H9 (cell line): Measurements from ENCODE around the gene LIPC. TPM values are rescaled to one million over a fixed set of nuclear protein-coding genes. Genes with fewer than 3 reads are reported as not detected.

Experiments
- DNase-seq: peaks from one replicate; pipeline ENCODE4 v3.0.0-alpha.2; 2017
- H2AFZ ChIP-seq: one replicate; pipeline ENCODE4 v1.6.1; 2013; ENCODE audit warnings: mild to moderate bottlenecking, low read length, control low read depth, moderate library complexity
- H2AK5ac ChIP-seq: 2 replicates; pipeline ENCODE4 v1.6.1; 2013; ENCODE audit warnings: low read length, control low read depth, mixed read lengths; ENCODE audit not compliant: insufficient read length
- H2BK120ac ChIP-seq: one replicate; pipeline ENCODE4 v1.6.1; 2013; ENCODE audit warnings: low read depth, mild to moderate bottlenecking, low read length, control low read depth, inconsistent platforms; ENCODE audit not compliant: poor library complexity, severe bottlenecking
- H2BK12ac ChIP-seq: 2 replicates; pipeline ENCODE4 v1.6.1; 2013; ENCODE audit warnings: low read length, control low read depth, mixed read lengths, low read depth; ENCODE audit not compliant: insufficient read length
- H2BK15ac ChIP-seq: 2 replicates; pipeline ENCODE4 v1.6.1; 2013; ENCODE audit warnings: low read depth, low read length, control low read depth
- H2BK20ac ChIP-seq: one replicate; pipeline ENCODE4 v1.6.1; 2013; ENCODE audit warnings: low read depth, mild to moderate bottlenecking, low read length, control low read depth, inconsistent platforms; ENCODE audit not compliant: poor library complexity, severe bottlenecking
- H2BK5ac ChIP-seq: 2 replicates; pipeline ENCODE4 v1.6.1; 2013; ENCODE audit warnings: low read length, control low read depth, mixed read lengths; ENCODE audit not compliant: insufficient read length
- H3K14ac ChIP-seq: 2 replicates; pipeline ENCODE4 v1.6.1; 2013; ENCODE audit warnings: low read length, control low read depth; ENCODE audit not compliant: insufficient read depth
- H3K18ac ChIP-seq: 2 replicates; pipeline ENCODE4 v1.6.1; 2013; ENCODE audit warnings: low read depth, mild to moderate bottlenecking, mixed read lengths, low read length, control low read depth; ENCODE audit not compliant: insufficient read length
- H3K23ac ChIP-seq: 2 replicates; pipeline ENCODE4 v1.6.1; 2013; ENCODE audit warnings: low read length, control low read depth, mixed read lengths, low read depth; ENCODE audit not compliant: insufficient read length
- H3K23me2 ChIP-seq: 2 replicates; pipeline ENCODE4 v1.6.1; 2013; ENCODE audit warnings: low read depth, mild to moderate bottlenecking, mixed read lengths, low read length, control low read depth; ENCODE audit not compliant: insufficient read length, poor library complexity, severe bottlenecking
- H3K27ac ChIP-seq: 2 replicates; pipeline ENCODE4 v1.5.1; 2013; ENCODE audit warnings: low read length, control low read depth, mixed read lengths, low read depth; ENCODE audit not compliant: insufficient read length
- H3K27me3 ChIP-seq: 2 replicates; pipeline ENCODE4 v1.6.1; 2013; ENCODE audit warnings: low read length, control low read depth, inconsistent platforms; ENCODE audit not compliant: insufficient read depth
- H3K4ac ChIP-seq: 2 replicates; pipeline ENCODE4 v1.6.1; 2013; ENCODE audit warnings: low read depth, mild to moderate bottlenecking, control low read depth, inconsistent platforms, low read length, moderate library complexity
- H3K4me1 ChIP-seq: 2 replicates; pipeline ENCODE4 v1.6.1; 2013; ENCODE audit warnings: low read length, control low read depth, inconsistent platforms; ENCODE audit not compliant: insufficient read depth
- H3K4me2 ChIP-seq: 2 replicates; pipeline ENCODE4 v1.6.1; 2013; ENCODE audit warnings: low read length, control low read depth, mixed read lengths; ENCODE audit not compliant: insufficient read length, insufficient read depth
- H3K56ac ChIP-seq: 2 replicates; pipeline ENCODE4 v1.6.1; 2013; ENCODE audit warnings: low read depth, mild to moderate bottlenecking, mixed read lengths, low read length, control low read depth; ENCODE audit not compliant: insufficient read length
- H3K79me1 ChIP-seq: 2 replicates; pipeline ENCODE4 v1.6.1; 2013; ENCODE audit warnings: low read depth, mild to moderate bottlenecking, moderate library complexity, low read length, control low read depth, inconsistent platforms; ENCODE audit not compliant: insufficient read depth, poor library complexity, severe bottlenecking
- H3K79me2 ChIP-seq: 2 replicates; pipeline ENCODE4 v1.6.1; 2013; ENCODE audit warnings: low read length, control low read depth, inconsistent platforms; ENCODE audit not compliant: insufficient read depth
- H3K9ac ChIP-seq: 2 replicates; pipeline ENCODE4 v1.6.1; 2013; ENCODE audit warnings: low read length, control low read depth, mixed read lengths; ENCODE audit not compliant: insufficient read length; ENCODE audit errors: extremely low read depth
- H3K9me3 ChIP-seq: one replicate; pipeline ENCODE4 v1.6.1; 2013; ENCODE audit warnings: low read depth, low read length, inconsistent platforms; ENCODE audit not compliant: control insufficient read depth
- H3T11ph ChIP-seq: one replicate; pipeline ENCODE4 v1.6.1; 2013; ENCODE audit warnings: mild to moderate bottlenecking, low read length, control low read depth, inconsistent platforms
- H4K20me1 ChIP-seq: one replicate; pipeline ENCODE4 v1.6.1; 2013; ENCODE audit not compliant: control insufficient read depth, insufficient read length, insufficient read depth
- H4K5ac ChIP-seq: 2 replicates; pipeline ENCODE4 v1.6.1; 2013; ENCODE audit warnings: low read depth, mild to moderate bottlenecking, mixed read lengths, low read length, control low read depth; ENCODE audit not compliant: insufficient read length
- H4K8ac ChIP-seq: replicated peaks from 2 replicates; pipeline ENCODE4 v1.6.1; 2013; ENCODE audit warnings: low read length, control low read depth, mixed read lengths, low read depth; ENCODE audit not compliant: insufficient read length
- H4K91ac ChIP-seq: 2 replicates; pipeline ENCODE4 v1.6.1; 2013; ENCODE audit warnings: low read depth, mild to moderate bottlenecking, moderate library complexity, mixed read lengths, low read length, control low read depth; ENCODE audit not compliant: insufficient read length
- H3K27ac Mint-ChIP-seq, 3 experiments: 2 replicates in 2 of 3; 3 replicates in 1 of 3; pipeline ENCODE4 v1.8.0; 2020 to 2021; ENCODE audit warnings: mixed read lengths in 3 of 3, mild to moderate bottlenecking in 1 of 3, moderate library complexity in 1 of 3
- H3K27me3 Mint-ChIP-seq: 2 replicates; pipeline ENCODE4 v1.8.0; 2021; ENCODE audit warnings: low read depth, mild to moderate bottlenecking, moderate library complexity, mixed read lengths
- H3K36me3 Mint-ChIP-seq, 3 experiments: 2 replicates in 2 of 3; 3 replicates in 1 of 3; pipeline ENCODE4 v1.8.0; 2020 to 2021; ENCODE audit warnings: low read depth in 3 of 3, mixed read lengths in 3 of 3; ENCODE audit not compliant: insufficient read depth in 1 of 3
- H3K4me1 Mint-ChIP-seq, 2 experiments: 2 replicates each; pipeline ENCODE4 v1.8.0; 2020; ENCODE audit warnings: mixed read lengths in 2 of 2
- H3K4me3 Mint-ChIP-seq, 2 experiments: 2 replicates in 1 of 2; 3 replicates in 1 of 2; pipeline ENCODE4 v1.8.0; 2020 to 2021; ENCODE audit warnings: mild to moderate bottlenecking in 2 of 2, mixed read lengths in 2 of 2, moderate library complexity in 1 of 2
- H3K9me3 Mint-ChIP-seq, 2 experiments: 2 replicates in 1 of 2; 3 replicates in 1 of 2; pipeline ENCODE4 v1.8.0; 2020; ENCODE audit warnings: mild to moderate bottlenecking in 2 of 2, mixed read lengths in 2 of 2, moderate library complexity in 1 of 2
- CTCF ChIP-seq: fragments of 200-600 bp; sonication (generic); conservative IDR thresholded peaks from 3 replicates; pipeline ENCODE4 v1.8.0; 2021; ENCODE audit warnings: antibody characterized with exemption, mild to moderate bottlenecking
- WGBS: extraction: QIAGEN DNeasy Blood & Tissue Kit; methylation state at CpG from one replicate; pipeline ENCODE4 v1.1.7; 2013; ENCODE audit warnings: missing lambda C conversion rate, low lambda C conversion rate, mixed read lengths; ENCODE audit not compliant: insufficient read length; ENCODE audit errors: extremely low coverage; 5-methylcytosine and 5-hydroxymethylcytosine counted together
- total RNA-seq: library from RNA; stranded (reverse); gene quantifications from 2 replicates; pipeline ENCODE4 v1.2.1, GENCODE V29; 2021

LIPC gene
- total RNA-seq, 1 experiment from 2014 or later = not detected

GRCh38 chr15:58556028-58556361, 124.2 kb downstream of the LIPC start:
- H2BK12ac ChIP-seq = no peak overlapping the region
- H2BK5ac ChIP-seq = no peak overlapping the region
- H3K14ac ChIP-seq = no peak overlapping the region
- Mint-ChIP-seq H3K36me3 (peaks cover 0 to 15% (median 6%) of the 10 kb centered on the region in 3 experiments; a peak in 3 of 7 replicates), H3K4me3 (no peak overlapping the region), H3K9me3 (peaks cover 8 to 15% of the 10 kb centered on the region in 2 experiments; a peak in 3 of 5 replicates), H3K27me3 (peaks cover 7% of the 10 kb centered on the region; the same call in 1 of the 2 replicates), H3K27ac (no peak overlapping the region), H3K4me1 (peaks cover 31 to 37% of the 10 kb centered on the region in 2 experiments)
- no peaks in the 10 kb centered on the region for H3K27me3 ChIP-seq
- H3T11ph ChIP-seq = no peak overlapping the region
- no peak overlapping the region for H4K5ac ChIP-seq
- H3K23ac ChIP-seq = no peak overlapping the region
- no peak overlapping the region for H2AFZ ChIP-seq
- H3K4me1 ChIP-seq = no peaks in the 10 kb centered on the region
- H2AK5ac ChIP-seq = no peak overlapping the region
- no peak overlapping the region for H4K8ac ChIP-seq
- no peak overlapping the region for H2BK120ac ChIP-seq
- H3K4ac ChIP-seq = no peak overlapping the region
- no peak for DNase-seq
- no peaks in the 10 kb centered on the region for H3K79me1 ChIP-seq
- no peak overlapping the region for H4K91ac ChIP-seq
- H2BK20ac ChIP-seq = no peak overlapping the region
- no peaks in the 10 kb centered on the region for H3K79me2 ChIP-seq
- H2BK15ac ChIP-seq = no peak overlapping the region
- no peak overlapping the region for H3K56ac ChIP-seq
- no peaks in the 10 kb centered on the region for H3K9me3 ChIP-seq
- WGBS = no CpG with 5 or more reads among the region's 2 CpGs
- H3K27ac ChIP-seq = no peak overlapping the region
- no peaks in the 10 kb centered on the region for H4K20me1 ChIP-seq
- no peak for TF ChIP-seq CTCF
- no peak overlapping the region for H3K9ac ChIP-seq
- H3K18ac ChIP-seq = no peak overlapping the region
- no peaks in the 10 kb centered on the region for H3K23me2 ChIP-seq
- no peak overlapping the region for H3K4me2 ChIP-seq
